GM18511 (cell line): ENCODE results near the gene SLC37A2.
"Not testable (repeated sequence)": the region's sequence is repeated elsewhere in the genome, so short reads cannot be mapped to it uniquely, and the experiment has no call there.

ENCODE experiments used
- ATAC-seq: cut with Tn5 transposase; IDR thresholded peaks from one replicate; pipeline ENCODE4 v1.9.1; 2021; ENCODE audit warnings: mild to moderate bottlenecking, moderate library complexity; ENCODE audit not compliant: unreplicated experiment

SLC37A2 gene

DNA sequence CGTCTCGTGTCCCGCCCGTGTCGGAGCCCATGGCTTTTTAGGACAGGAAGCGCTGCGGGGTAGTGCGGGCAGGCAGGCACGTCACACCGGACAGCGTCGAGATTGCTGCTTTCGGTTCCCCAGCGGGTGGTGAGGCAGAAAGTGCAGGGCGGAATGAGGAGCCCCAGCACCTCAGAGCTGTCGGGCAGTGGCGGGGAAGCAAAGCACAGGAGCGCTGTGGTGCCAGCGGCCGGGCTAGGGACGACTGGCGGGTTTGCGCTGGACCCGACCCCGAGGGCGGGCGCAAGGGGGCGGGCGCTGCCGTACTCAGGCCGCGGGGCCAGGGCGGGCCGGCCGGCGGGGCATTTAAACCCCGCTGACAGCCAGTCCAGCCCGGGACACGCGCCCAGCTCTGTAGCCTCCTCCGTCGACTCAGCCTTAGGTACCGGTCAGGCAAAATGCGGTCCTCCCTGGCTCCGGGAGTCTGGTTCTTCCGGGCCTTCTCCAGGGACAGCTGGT lies at the start of gene SLC37A2:
TSS of gene SLC37A2 (plus strand) at position 375 of the 498 bp plus-strand sequence. CDS start at position 438, 63 bp downstream.
- peak; percentile 92 for ATAC-seq

DNA sequence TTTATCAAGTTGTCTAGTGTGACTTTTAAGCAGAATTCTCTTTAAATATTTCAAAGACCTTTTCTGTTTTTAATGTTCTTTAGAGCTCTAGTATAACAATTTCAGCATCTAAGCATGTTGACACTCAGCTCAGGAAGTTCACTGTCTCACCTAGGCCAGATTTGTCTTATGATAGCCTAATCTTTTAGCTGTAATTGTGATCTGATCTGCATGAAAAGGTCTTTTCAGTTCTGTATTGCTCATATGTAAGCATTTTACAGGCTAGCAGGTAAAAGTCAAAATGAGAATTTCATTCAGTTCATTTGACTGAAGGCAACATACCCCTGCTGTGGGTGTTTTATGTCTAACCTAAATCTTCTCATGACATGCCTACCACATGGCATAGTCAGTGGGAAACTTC lies 46.7 kb upstream of the SLC37A2 start:
- ATAC-seq, result no peak

DNA sequence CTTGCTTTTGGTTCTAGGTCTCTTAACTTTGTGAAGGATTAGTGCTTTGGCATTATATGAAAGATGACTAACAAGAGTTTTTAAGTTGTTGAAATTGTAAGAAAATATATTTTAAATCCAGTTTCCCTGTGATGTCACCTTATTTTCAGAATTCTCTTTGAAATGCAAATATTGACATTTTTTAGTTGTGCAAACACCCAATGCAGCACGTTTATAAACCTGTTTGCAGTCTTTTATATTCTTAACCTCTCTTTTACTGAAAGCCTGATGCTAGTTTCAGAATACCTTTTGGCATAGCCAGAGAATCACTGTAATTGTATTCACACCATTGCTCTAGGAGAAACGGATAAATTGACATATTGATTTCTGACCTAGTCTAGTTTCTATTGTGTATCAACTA lies 42.8 kb upstream of the SLC37A2 start:
- ATAC-seq, result no peak

DNA sequence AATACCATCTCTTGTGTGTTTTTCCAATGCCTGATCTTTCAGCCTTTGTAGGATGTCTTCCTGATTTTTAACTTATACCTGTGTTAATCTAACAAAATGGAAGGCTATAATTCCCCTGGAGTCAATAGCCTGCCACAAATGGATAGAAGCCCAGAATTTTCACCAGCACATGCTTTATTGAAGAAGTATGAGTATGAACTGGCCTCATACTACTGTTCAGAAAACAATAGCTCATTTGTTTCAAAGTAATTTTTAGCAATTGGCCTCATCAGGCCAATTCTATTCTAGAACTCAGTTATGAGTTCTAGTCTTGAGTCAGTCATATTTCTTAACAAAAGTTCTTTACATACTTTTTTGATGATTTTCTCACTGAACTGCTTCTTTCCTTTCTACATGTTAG lies 40.6 kb upstream of the SLC37A2 start:
- no peak for ATAC-seq

DNA sequence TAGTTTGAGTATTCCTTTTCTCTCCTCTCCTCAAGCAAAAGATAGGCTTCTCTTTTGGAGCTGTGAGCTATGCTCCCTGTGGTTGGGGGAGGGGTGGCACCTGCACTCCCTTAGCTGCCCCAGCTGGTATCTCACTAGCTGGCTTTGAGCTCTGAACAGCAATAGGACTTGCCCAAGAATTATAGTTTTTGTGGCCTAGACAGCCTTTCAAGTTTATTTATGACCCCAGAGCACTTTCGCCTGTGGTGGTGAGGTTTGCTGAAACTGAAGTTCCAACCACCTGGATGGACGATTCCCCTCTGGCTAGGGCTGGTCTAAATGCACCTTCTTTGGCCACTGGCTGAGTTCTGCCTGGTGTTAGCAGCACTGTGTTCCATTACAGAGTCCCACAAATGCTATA lies 37.1 kb upstream of the SLC37A2 start:
- ATAC-seq, result no peak

DNA sequence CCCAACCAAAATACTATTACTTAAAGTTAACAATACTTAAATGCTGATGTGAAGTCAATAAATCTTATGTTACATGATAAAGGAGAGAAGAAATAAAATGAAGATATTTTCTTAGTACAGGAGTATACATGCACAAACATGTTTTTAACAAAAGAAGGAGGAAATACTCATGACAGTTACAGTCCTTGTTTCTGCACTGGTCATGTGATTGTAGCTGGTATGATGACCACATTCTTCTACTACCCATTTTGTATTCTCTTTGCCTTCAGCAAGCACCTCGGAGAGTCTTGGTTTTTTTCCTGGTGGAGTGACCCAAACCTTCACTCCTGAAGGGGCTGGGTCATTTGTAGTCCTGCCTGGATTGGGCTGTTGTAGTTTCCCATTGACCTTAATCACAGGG lies 33.7 kb upstream of the SLC37A2 start:
- ATAC-seq, result not testable (repeated sequence)

DNA sequence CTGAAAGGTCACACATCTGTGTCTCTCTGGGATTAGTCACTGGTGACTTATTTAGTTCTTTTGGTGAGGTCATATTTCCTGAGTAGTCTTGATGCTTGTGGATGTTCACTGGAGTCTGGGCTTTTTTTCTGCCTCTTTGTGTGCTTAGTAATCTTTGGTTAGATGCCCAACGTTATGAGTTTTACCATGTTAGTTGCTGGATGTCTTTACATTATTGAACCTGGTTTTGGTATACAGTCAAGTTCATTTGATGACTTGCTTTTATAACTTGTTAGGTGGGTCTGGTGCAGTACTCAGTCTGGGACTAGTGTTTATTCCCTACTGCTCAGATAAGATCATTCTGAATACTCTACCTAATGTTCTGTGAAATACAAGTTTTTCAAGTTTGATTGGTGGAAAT lies 26.2 kb upstream of the SLC37A2 start:
- no peak for ATAC-seq

DNA sequence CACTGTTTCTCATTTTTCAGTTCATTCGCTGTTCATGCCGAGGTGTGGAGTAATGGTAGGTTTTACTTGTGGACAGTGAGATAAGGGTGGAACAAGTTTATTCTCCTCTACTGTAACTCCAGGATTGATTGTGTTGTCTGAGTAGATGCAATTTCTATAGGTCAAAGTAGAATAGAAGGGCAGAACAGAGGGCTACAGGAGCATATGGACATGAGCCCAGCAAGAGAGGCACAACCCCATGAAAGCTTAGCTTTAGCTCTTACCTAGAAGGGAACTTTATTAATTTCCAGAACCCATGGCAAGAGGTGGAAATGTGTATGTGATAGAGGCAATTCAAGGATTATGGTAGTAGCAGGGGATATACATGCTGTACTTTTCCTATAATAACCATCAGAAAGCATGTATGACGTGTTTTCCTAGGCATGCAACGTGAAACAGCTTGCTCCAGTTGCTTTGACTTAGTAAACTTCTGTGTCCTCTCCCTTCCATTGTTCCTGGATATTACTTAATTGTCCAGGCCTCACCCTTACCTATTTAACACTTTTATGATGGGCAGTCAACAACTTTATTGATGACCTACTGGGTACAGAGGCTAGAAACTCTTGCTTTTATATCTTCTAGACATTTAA lies 13.8 kb upstream of the SLC37A2 start:
- no peak for ATAC-seq

DNA sequence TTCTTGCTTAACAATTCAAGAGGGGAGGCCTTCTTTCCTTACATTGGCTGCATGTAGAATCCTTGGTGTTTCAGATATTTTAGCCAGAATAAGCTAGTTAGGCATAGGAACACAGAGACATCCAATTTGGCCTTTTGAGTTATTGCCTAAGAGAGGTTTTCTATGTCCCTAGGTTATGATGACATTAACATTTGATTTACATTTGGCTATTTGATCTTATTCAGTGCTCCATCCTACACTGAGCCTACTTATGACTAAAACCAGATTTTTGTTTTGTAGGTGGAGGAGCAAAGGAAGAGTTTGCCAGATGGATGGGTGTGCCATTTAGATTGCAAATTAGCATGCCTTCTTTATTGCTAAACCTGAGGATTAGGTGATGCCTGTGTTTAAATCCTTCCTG lies 11.1 kb upstream of the SLC37A2 start:
- ATAC-seq, result no peak

DNA sequence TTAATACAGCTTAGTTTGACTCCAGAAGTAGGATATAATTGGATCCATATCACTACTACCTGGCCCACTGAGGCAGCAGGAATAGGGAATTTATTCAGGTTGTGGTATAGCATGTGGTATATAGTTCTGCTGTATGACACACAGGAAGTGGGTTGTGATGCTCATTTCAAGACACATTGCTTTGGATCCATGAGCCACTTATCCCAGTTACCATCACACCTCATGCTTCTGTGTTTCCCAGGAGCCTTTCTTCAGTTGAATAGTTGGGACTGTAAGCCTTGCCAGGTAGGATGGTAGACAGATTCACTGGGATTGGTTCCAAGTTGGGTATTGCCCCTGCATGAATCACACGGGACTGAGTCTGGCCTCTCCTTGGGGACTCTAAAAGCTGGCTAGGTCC lies 9.9 kb upstream of the SLC37A2 start:
- no peak for ATAC-seq

DNA sequence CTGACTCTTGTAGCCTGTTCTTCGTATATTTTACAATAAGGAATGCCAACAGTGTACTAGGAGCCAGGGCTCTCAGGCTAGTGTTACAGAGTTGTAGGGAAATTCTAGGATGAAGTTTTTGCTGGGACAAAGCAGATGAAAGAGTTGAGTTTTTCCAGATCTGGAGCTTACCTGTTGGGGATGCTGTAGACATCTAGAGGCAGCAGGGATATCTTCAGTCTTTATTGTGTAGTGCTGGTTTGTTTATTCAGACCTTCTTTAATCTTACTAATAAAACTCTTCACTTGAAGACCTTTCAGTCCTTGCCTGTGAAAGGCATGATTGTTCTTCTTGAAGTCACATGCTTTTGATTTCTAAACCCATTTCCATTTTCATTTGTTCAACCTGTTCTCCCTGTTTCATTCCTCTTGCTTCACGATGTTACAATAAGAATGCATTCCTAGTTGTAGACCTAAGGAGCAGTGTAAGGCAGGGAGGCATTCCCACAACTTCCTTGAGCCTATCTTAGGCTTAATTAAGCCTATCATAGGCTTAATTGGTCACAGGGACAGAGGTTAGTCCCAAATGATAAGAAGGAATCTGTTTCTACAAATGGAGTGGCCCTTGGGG lies 7.9 kb upstream of the SLC37A2 start:
- ATAC-seq, result no peak

DNA sequence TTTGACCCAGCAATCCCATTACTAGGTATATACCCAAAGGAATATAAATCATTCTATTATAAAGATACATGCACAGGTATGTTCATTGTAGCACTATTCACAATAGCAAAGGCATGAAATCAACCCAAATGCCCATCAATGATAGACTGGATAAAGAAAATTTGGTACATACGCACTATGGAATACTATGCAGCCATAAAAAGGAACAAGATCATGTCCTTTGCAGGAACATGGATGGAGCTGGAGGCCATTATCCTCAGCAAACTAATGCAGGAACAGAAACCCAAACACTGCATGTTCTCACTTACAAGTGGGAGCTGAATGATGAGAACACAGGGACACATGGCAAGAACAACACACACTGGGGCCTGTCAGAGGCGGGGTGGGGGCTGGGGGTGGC lies 7.0 kb upstream of the SLC37A2 start:
- ATAC-seq, result not testable (repeated sequence)

DNA sequence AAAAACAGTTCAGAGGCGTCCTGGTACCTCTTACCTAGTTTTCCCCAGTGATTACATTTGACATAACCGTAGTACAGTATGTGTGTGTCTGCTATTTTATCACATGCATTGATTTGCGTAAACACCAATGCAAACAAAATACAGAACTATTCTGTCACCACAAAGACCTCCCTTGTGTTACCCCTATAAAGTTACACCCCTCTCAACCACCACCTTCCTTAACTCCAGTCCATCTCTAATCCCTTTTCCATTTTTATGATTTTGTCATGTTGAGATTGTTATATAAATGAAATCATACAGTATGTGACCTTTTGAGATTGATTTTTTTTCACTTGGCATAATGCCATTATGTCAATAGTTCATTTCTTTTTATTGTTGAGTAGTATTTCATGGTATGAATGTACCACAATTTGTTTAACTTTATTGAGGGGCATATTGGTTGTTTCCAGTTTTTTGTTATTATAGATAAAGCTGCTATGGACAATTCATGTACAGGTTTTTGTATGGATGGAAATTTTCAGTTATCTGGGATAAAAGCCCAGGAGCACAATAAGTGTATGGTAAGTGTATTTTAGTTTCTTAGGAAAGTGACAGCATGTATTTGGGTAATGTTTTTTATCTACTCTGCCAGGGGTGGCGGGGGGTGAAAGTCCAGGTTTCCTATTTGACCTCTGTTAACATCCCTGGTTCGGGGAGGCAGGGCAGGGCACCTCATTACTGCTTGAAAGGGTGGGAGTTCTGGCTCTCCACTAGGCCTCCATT lies 6.0 kb upstream of the SLC37A2 start:
- no peak for ATAC-seq

DNA sequence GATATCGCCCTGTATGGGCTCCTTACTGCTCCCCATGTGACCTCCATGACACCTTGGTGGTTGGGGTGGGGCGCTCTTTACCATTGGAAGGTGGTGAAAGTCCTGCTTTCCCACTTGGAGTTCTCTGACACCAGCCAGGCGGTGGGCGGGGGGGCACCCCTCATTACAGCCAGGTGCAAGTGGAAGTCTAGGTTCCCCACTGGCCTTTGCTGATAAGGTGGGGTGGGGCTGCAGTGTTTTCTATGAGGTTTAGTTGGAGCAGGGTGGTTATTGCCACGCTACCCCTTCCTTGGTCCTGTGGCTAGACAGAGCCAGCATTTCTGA lies 5.5 kb upstream of the SLC37A2 start:
- no peak for ATAC-seq

DNA sequence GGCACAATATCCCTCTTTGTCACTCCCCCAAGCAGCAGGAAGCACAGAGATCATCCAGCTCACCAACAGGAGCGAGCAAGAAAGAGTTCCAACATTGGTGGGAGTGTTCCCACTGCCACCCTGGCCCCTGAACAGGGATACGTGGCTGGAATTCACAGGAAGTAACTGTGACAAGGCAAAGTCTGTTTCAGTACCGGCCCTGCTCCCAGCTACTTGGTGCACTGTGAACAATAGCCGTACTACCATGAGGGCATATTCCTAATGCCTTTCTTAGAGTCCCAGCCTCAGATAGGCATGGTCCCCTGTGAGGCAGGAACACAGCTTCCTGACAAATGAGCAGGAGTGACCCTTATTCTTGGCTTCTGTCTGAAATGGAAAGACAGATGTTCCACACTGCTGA lies 1.8 kb upstream of the SLC37A2 start:
- ATAC-seq, result no peak

DNA sequence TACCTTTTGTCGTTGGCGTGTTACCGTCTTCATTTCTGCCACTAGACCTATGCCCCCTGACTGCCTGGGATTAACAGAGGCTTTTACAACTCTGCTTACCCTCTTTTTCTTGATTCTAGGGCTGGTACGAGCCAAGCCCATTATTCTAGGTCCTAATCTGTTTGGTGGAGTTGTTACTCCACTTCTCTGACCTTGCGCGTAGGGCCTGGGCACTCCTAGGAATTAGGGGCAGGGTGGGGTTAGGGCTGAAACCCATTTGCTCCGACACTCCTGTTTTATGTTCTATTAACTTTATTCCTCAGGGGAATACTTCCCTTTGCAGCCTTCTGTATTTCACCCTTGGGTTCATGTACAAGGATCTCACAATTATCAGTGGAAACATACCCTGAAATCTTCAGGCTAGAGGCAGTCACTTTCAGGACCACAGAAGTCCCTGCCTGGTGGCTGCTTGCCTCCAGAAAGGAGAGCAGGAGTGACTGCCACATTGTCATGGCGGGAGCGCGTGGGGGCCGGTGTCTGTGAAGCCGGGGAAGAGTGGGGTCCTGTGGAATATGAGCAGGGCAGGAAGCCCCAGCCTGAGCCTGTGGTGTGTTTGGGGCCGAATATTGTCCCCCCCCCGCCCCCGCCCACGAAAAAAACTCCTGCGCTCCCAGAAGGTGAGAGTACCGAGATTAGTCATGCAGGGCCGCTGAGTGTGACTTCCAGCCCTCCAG lies 731 bp upstream of the SLC37A2 start:
- peak; percentile 12 for ATAC-seq

DNA sequence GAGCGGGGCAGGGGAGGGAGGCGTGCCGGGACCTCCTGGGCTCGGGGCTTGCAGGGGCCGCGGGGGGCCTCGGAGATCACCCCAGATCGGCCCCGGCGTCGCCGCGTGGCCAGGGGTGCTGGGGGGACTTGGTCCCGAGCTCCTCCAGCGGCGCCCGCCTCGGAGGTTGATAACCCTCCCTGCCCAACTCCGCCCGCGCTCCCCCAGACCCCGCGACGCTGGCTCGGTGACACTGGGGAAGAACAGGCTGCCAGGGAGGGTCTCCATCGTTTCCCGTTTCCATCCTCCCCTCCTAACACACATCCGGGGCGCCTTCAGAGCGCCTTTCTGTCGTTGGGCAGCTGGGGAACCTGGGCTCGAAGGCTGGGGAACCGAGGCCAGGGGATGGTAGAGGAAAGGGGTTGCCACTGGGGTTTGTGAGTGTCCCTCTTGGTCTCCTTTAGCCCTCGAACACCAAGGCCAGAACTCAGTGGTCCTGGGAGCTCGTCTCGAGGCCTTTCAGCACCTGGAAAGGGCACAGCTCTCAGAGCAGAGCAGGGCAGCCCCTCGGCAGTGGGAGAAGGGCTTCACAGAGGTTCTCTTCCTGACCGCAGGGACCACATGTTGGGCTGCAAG lies 431 bp downstream of the SLC37A2 start:
- ATAC-seq, result peak; percentile 29

DNA sequence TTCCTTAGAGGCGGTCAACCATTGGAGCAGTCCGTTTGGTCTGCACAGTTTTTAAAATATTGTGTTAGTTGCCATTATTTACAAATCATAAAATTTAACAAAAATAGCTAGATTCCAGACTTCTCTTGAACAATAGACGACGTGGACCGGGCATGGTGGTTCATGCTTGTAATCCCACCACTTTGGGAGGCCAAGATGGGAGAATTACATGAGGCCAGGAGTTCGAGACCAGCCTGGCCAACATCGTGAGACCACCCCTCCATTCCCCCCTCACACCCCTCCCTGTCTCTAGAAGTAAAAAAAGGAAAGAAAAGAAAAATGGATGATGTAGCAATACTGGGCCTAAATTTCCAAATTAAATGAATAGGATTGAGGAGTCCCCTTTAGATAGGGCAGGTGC lies 965 bp downstream of the SLC37A2 start:
- no peak for ATAC-seq

DNA sequence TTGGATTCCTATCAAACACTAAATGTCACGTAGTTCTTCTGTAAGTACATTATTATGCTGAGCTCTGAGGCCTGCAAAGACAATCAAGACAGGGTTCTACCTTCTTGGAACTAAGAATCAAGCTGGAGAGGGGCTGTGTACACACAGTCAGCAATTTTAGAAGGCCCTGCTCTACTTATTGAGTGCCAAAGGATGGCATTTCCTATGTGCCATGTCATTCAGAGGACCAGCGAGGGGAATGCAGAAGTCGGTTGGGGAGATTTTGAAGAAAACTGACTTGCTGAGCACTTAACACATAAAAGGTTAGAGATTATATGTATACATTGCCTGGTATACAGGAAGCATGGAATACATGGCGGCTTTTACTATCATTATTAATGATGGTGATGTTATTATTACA lies 5.3 kb downstream of the SLC37A2 start:
- ATAC-seq, result no peak

DNA sequence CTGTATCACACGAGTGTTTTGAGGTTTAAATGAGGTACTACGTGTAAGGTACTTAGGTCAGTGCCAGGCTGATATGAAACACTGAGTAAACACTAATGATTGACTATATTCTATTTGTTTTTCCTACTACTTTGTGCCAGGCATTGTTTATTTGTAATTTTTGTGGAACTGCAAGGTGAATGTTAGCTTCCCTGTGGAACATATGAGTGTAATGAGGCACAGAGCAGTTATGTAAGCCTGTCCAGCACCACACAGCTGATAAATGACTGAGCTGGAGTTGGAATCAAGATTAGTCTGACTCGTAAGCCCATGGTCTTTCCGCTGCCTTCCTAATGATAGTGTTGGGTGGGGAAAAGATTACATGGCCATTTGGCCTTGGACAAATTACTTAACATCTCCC lies 5.9 kb downstream of the SLC37A2 start:
- no peak for ATAC-seq

DNA sequence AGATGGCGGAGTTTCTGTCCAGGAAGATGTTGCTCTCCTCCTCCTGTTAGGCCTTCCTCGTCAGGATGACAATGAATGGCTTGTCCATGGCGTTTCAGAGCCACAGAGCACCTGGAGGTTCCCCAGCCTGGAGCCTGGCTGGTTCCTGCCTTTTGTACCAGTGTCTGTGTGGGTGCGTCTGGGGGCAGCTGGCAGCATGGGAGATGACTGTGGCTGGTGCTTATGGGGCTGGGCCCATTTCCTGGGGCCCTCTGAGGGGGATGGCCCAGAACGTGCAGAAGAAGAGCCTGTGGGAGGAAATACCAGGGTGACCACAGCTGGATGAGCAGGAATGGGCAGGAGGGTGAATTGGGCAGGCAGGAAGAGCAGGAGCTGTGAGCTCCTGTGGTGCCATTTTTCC lies 6.7 kb downstream of the SLC37A2 start:
- ATAC-seq, result no peak
